Left ventricle myocardium inferior (tissue), 1 donor: ENCODE measurements around the gene NFKBIB. TPM values are rescaled to one million over a fixed set of nuclear protein-coding genes. Genes with fewer than 3 reads are reported as not detected.
A peak's percentile ranks its signal among the peaks of the same experiment; 100 is the strongest.

Experiments
- DNase-seq: peaks from one replicate; pipeline ENCODE4 v3.0.0-alpha.2; 2020
- H3K27ac ChIP-seq: fragments of 200-600 bp; replicated peaks from 2 replicates; pipeline ENCODE4 v1.8.0; 2021
- H3K27me3 ChIP-seq: fragments of 200-600 bp; 2 replicates; pipeline ENCODE4 v1.8.0; 2021; ENCODE audit warnings: low read depth
- H3K36me3 ChIP-seq: fragments of 200-600 bp; 2 replicates; pipeline ENCODE4 v1.8.0; 2021
- H3K4me1 ChIP-seq: fragments of 200-600 bp; 2 replicates; pipeline ENCODE4 v1.8.0; 2021
- H3K4me3 ChIP-seq: fragments of 200-600 bp; 2 replicates; pipeline ENCODE4 v1.8.0; 2021; ENCODE audit warnings: mild to moderate bottlenecking, moderate library complexity
- H3K9me3 ChIP-seq: fragments of 200-600 bp; replicated peaks from 2 replicates; pipeline ENCODE4 v1.8.0; 2021
- CTCF ChIP-seq: fragments of 200-600 bp; IDR thresholded peaks from 2 replicates; pipeline ENCODE4 v1.8.0; 2021; ENCODE audit warnings: antibody characterized with exemption, mild to moderate bottlenecking, borderline replicate concordance
- intact Hi-C: fragments of 100-400 bp; cut with micrococcal nuclease; formaldehyde crosslinking; loops from one replicate; pipeline ENCODE4 v1.11.0; 2022
- total RNA-seq: library from RNA; stranded (reverse); fragmentation: NEBNext Ultra II Directional; extraction: Animal tissue kit (Norgen Biotek cat#: 25700); gene quantifications from one replicate; pipeline ENCODE4 v1.2.1, GENCODE V29; 2021
- donor health status: DM: no; HTN: yes; CAD: no; lungs with severe emphysema.

The NFKBIB gene
- total RNA-seq, 1 donor from 2014 or later, result 18.4 TPM

GRCh38 chr19:38917516-38917915, 17.7 kb downstream of the NFKBIB start:
- Histone ChIP-seq H3K4me1 (no peaks in the 10 kb centered on the region), H3K27ac (no peak overlapping the region), H3K9me3 (no peaks in the 10 kb centered on the region), H3K27me3 (no peaks in the 10 kb centered on the region), H3K36me3 (peaks cover 15% of the 10 kb centered on the region), H3K4me3 (no peak overlapping the region)
- intact Hi-C loops, result no loop called here
- DNase-seq, result no peak
- no peak for TF ChIP-seq CTCF

GRCh38 chr19:38917921-38918491, 18.2 kb downstream of the NFKBIB start:
- DNase-seq, result no peak

GRCh38 chr19:38918526-38918925, 18.8 kb downstream of the NFKBIB start:
- Histone ChIP-seq H3K27ac (no peak overlapping the region), H3K4me1 (no peaks in the 10 kb centered on the region), H3K9me3 (no peaks in the 10 kb centered on the region), H3K36me3 (peaks cover 18% of the 10 kb centered on the region), H3K27me3 (no peaks in the 10 kb centered on the region), H3K4me3 (no peak overlapping the region)
- no peak for TF ChIP-seq CTCF
- intact Hi-C loops, result no loop called here
- no peak for DNase-seq

More at GRCh38 chr19:38917921-38918491, 18.2 kb downstream of the NFKBIB start:
- H3K9me3 ChIP-seq, result no peaks in the 10 kb centered on the region
- peak; percentile 26 for TF ChIP-seq CTCF
- peaks cover 18% of the 10 kb centered on the region for H3K36me3 ChIP-seq
- H3K4me1 ChIP-seq, result no peaks in the 10 kb centered on the region
- no peaks in the 10 kb centered on the region for H3K27me3 ChIP-seq
- intact Hi-C loops, result no loop called here
- H3K27ac ChIP-seq, result no peak overlapping the region
- no peak overlapping the region for H3K4me3 ChIP-seq

GRCh38 chr19:38919837-38920601, 20.2 kb downstream of the NFKBIB start:
- no peak for DNase-seq
- no peak overlapping the region for H3K4me3 ChIP-seq
- H3K9me3 ChIP-seq, result no peaks in the 10 kb centered on the region
- no peak overlapping the region for H3K27ac ChIP-seq
- TF ChIP-seq CTCF, result no peak
- H3K27me3 ChIP-seq, result no peaks in the 10 kb centered on the region
- H3K36me3 ChIP-seq, result peaks cover 32% of the 10 kb centered on the region
- intact Hi-C loops, result no loop called here
- H3K4me1 ChIP-seq, result no peaks in the 10 kb centered on the region

- H3K9me3 ChIP-seq, result no peaks in the 10 kb centered on the region
- no peak overlapping the region for H3K4me3 ChIP-seq
- no peak for DNase-seq
- H3K4me1 ChIP-seq, result no peaks in the 10 kb centered on the region
- H3K27ac ChIP-seq, result no peak overlapping the region
- peaks cover 35% of the 10 kb centered on the region for H3K36me3 ChIP-seq
- intact Hi-C loops, result no loop called here
- no peak for TF ChIP-seq CTCF
- H3K27me3 ChIP-seq, result no peaks in the 10 kb centered on the region
Observed at GRCh38 chr19:38920602-38921419, 21.0 kb downstream of the NFKBIB start.
